Hepatocyte (in vitro differentiated cells): ENCODE data around the gene VSIG10L.

Source experiments
- CTCF ChIP-seq: fragments of 200-600 bp; sonication (generic); IDR thresholded peaks from 2 replicates; pipeline ENCODE4 v1.5.1; 2016; ENCODE audit warnings: antibody characterized with exemption, mild to moderate bottlenecking; ENCODE audit not compliant: poor library complexity
- EZH2 ChIP-seq: fragments of 200-600 bp; sonication (generic); IDR thresholded peaks from 2 replicates; pipeline ENCODE4 v1.6.1; 2016; ENCODE audit warnings: antibody characterized with exemption, mild to moderate bottlenecking, borderline replicate concordance
- EZH2phosphoT487 ChIP-seq: fragments of 200-600 bp; sonication (generic); IDR thresholded peaks from one replicate; pipeline ENCODE4 v1.6.1; 2018; ENCODE audit warnings: antibody characterized with exemption, mild to moderate bottlenecking, low read depth, moderate library complexity; ENCODE audit not compliant: unreplicated experiment, severe bottlenecking

GRCh38 chr19:51389143-51389542 lies 47.2 kb upstream of the VSIG10L start:
- TF ChIP-seq CTCF: no peak
- no peak for TF ChIP-seq EZH2phosphoT487
- no peak for TF ChIP-seq EZH2
